Erythroblast (primary cell): ENCODE data around the gene STK10.
A peak's percentile ranks its signal among the peaks of the same experiment; 100 is the strongest.
"Not testable (repeated sequence)": the region's sequence is repeated elsewhere in the genome, so short reads cannot be mapped to it uniquely, and the experiment has no call there.

Experiments used
- DNase-seq, 2 experiments: peaks; one replicate each; lab custom pipeline; 2025; lab: John Stamatoyannopoulos, UW
- GATA1 ChIP-seq: IDR thresholded peaks from 2 replicates; pipeline ENCODE4 v1.6.1; 2011; ENCODE audit warnings: low read depth, mild to moderate bottlenecking, control low read depth, low read length, moderate library complexity
- POLR2A ChIP-seq: IDR thresholded peaks from 2 replicates; pipeline ENCODE4 v1.6.1; 2011; ENCODE audit warnings: mild to moderate bottlenecking, low read length

Gene STK10

GRCh38 chr5:172188033-172188892, at the start of gene STK10:
TSS of gene STK10 (minus strand) at chr5:172188224. CDS start at chr5:172188042, 182 bp downstream.
- TF ChIP-seq POLR2A: peak; percentile 60
- no peak for TF ChIP-seq GATA1
- peak; percentile 91 to 94 for DNase-seq

GRCh38 chr5:172235827-172236736, 48.1 kb upstream of the STK10 start:
- no peak for TF ChIP-seq GATA1
- TF ChIP-seq POLR2A: no peak
- DNase-seq: peak in 1 of 2 experiments; percentile 5

- TF ChIP-seq POLR2A (no peak), GATA1 (no peak)
Measured at GRCh38 chr5:172235132-172235780, 47.2 kb upstream of the STK10 start.

GRCh38 chr5:172234031-172234430, 46.0 kb upstream of the STK10 start:
- TF ChIP-seq GATA1 (no peak), POLR2A (no peak)

More at GRCh38 chr5:172235132-172235780, 47.2 kb upstream of the STK10 start:
- DNase-seq: no peak

GRCh38 chr5:172229904-172230303, 41.9 kb upstream of the STK10 start:
- DNase-seq: no peak

More at GRCh38 chr5:172234031-172234430, 46.0 kb upstream of the STK10 start:
- DNase-seq: no peak

GRCh38 chr5:172224996-172225395, 37.0 kb upstream of the STK10 start:
- DNase-seq: no peak

More at GRCh38 chr5:172229904-172230303, 41.9 kb upstream of the STK10 start:
- TF ChIP-seq GATA1: no peak
- no peak for TF ChIP-seq POLR2A

GRCh38 chr5:172223901-172224873, 36.2 kb upstream of the STK10 start:
- TF ChIP-seq GATA1 (no peak), POLR2A (no peak)
- no peak for DNase-seq

More at GRCh38 chr5:172224996-172225395, 37.0 kb upstream of the STK10 start:
- TF ChIP-seq POLR2A (no peak), GATA1 (no peak)

GRCh38 chr5:172219296-172219695, 31.3 kb upstream of the STK10 start:
- no peak for DNase-seq

GRCh38 chr5:172216345-172216744, 28.3 kb upstream of the STK10 start:
- no peak for DNase-seq
- TF ChIP-seq GATA1: no peak
- no peak for TF ChIP-seq POLR2A

More at GRCh38 chr5:172219296-172219695, 31.3 kb upstream of the STK10 start:
- TF ChIP-seq POLR2A (no peak), GATA1 (no peak)

- no peak for TF ChIP-seq GATA1
- TF ChIP-seq POLR2A: no peak
- no peak for DNase-seq
Measured at GRCh38 chr5:172213126-172213525, 25.1 kb upstream of the STK10 start.

GRCh38 chr5:172211676-172212075, 23.7 kb upstream of the STK10 start:
- no peak for DNase-seq
- TF ChIP-seq GATA1: no peak
- no peak for TF ChIP-seq POLR2A

- no peak for TF ChIP-seq GATA1
- TF ChIP-seq POLR2A: no peak
- DNase-seq: no peak
Measured at GRCh38 chr5:172209714-172210113, 21.7 kb upstream of the STK10 start.

- DNase-seq: no peak
- no peak for TF ChIP-seq GATA1
- no peak for TF ChIP-seq POLR2A
Measured at GRCh38 chr5:172207511-172207910, 19.5 kb upstream of the STK10 start.

- DNase-seq: not testable (repeated sequence)
Measured at GRCh38 chr5:172205984-172206383, 18.0 kb upstream of the STK10 start.
